Measurements from ENCODE around the gene PHETA2.
"Not testable (repeated sequence)": the region's sequence is repeated elsewhere in the genome, so short reads cannot be mapped to it uniquely, and the experiment has no call there.

PHETA2 gene

GRCh38 chr22:42111798-42112197 is 37.8 kb downstream of the PHETA2 start:
- no peak for DNase-seq

- not testable (repeated sequence) for DNase-seq
Observed at GRCh38 chr22:42112793-42113192, 38.7 kb downstream of the PHETA2 start.

GRCh38 chr22:42114721-42115120 is 40.7 kb downstream of the PHETA2 start:
- DNase-seq = no peak

GRCh38 chr22:42115420-42115830 is 41.4 kb downstream of the PHETA2 start:
- not testable (repeated sequence) for DNase-seq

GRCh38 chr22:42116848-42117424 is 42.9 kb downstream of the PHETA2 start:
- DNase-seq = no peak

- DNase-seq = not testable (repeated sequence)
Observed at GRCh38 chr22:42120231-42121021, 46.4 kb downstream of the PHETA2 start.

- DNase-seq = not testable (repeated sequence)
Observed at GRCh38 chr22:42123529-42123928, 49.5 kb downstream of the PHETA2 start.

- no peak for DNase-seq
Observed at GRCh38 chr22:42127606-42128005, 53.6 kb downstream of the PHETA2 start.

GRCh38 chr22:42128007-42128406 is 54.0 kb downstream of the PHETA2 start:
- DNase-seq = not testable (repeated sequence)
